ENCODE results near the gene CFH.

DNA sequence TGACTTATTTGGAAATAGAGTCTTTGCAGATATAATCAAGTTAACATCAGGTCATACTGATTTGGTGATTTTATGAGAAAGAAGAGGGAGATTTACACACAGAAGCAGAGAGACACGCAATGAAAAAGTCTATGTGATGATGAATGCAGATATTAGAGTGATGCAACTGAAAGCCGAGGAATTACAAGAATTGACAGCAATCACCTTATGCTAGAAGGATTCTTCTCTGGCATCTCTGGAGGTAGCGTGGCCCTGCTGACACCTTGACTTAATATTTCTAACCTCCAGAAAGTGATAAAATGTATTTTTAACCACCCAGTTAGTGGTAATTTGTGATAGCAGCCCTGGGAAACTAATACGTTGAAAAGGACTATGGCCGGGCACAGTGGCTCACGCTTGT is 14.2 kb upstream of the CFH start:
- TF ChIP-seq, protein P1, sequence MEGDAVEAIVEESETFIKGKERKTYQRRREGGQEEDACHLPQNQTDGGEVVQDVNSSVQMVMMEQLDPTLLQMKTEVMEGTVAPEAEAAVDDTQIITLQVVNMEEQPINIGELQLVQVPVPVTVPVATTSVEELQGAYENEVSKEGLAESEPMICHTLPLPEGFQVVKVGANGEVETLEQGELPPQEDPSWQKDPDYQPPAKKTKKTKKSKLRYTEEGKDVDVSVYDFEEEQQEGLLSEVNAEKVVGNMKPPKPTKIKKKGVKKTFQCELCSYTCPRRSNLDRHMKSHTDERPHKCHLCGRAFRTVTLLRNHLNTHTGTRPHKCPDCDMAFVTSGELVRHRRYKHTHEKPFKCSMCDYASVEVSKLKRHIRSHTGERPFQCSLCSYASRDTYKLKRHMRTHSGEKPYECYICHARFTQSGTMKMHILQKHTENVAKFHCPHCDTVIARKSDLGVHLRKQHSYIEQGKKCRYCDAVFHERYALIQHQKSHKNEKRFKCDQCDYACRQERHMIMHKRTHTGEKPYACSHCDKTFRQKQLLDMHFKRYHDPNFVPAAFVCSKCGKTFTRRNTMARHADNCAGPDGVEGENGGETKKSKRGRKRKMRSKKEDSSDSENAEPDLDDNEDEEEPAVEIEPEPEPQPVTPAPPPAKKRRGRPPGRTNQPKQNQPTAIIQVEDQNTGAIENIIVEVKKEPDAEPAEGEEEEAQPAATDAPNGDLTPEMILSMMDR (IDR thresholded peaks at IDR 0.05; ENCODE audit: low read depth, low read length): no peak
- TF ChIP-seq POLR2A (IDR thresholded peaks at IDR 0.05; ENCODE audit: extremely low read depth, insufficient read length): no peak
